Measurements from ENCODE around the gene FBXL7. TPM values are rescaled to one million over a fixed set of nuclear protein-coding genes. Genes with fewer than 3 reads are reported as not detected.

Gene FBXL7
- total and polyA plus RNA-seq, 4 experiments from 2014 or later, result not detected

DNA sequence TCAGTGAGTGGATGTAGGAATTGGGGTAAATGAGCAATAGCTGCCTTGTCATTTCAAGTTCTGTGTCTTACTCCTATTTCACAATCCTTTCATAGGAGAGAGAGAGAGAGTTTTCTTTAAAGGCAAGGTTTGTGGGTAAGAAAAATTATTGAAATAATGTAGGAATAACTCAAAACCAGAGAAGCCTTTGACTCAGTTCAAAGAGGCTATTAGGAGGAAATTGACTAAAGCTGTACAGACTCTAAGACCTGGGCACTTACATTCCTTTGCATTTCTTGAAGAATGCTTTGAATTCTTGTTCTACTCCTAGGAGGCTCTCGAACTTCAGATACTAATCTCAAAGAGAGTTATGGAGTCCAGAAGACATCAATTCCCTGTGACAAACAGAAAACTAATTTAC, 257.1 kb downstream of the FBXL7 start:
- Histone ChIP-seq H3K27ac (ENCODE audit: low read depth, low read length) (no peak overlapping the region), H3K27me3 (ENCODE audit: insufficient read depth, low read length) (no peaks in the 10 kb centered on the region), H3K4me3 (ENCODE audit: low read length in 2 of 2) (no peak overlapping the region), H3K36me3 (ENCODE audit: insufficient read depth, low read length) (no peaks in the 10 kb centered on the region), H3K4me1 (ENCODE audit: insufficient read depth, low read length) (no peaks in the 10 kb centered on the region), H3K9me3 (ENCODE audit: control insufficient read depth in 1 of 2, low read length in 2 of 2) (no peaks in the 10 kb centered on the region)
- CTCF ChIA-PET (ENCODE audit: partially characterized antibody), result no interaction called here
- Mint-ChIP-seq H3K36me3 (peaks cover 0 to 3% of the 10 kb centered on the region in 2 donors), H3K4me1 (no peaks in the 10 kb centered on the region), H3K27me3 (no peaks in the 10 kb centered on the region), H3K4me3 (no peak overlapping the region), H3K9me3 (peaks cover 0 to 7% (median 3%) of the 10 kb centered on the region in 8 donors), H3K27ac (no peak overlapping the region)
- no peak for DNase-seq
- POLR2A ChIA-PET (ENCODE audit: partially characterized antibody), result no interaction called here
- intact Hi-C loops (cut with micrococcal nuclease), result no loop called here

DNA sequence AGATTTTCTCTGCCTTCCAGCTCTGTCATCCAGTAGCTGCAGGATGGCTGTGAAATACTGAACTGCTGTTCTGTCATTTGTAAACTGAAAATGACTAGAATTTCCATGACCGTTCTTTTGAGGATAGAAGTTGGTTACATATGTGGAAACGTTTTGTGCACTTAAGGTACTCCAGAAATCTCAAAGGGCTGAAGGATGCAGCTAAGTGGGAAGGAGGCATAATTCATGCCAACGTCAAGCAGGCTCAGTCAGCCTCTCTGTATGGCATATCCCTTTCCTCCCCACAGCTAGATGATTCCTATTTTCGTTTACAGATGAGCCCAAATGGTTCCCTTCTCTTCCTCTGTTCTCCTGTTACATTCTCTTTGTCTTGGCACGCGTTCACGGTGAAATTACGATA, 257.6 kb downstream of the FBXL7 start:
- Histone ChIP-seq H3K4me1 (ENCODE audit: insufficient read depth, low read length) (no peaks in the 10 kb centered on the region), H3K27ac (ENCODE audit: low read depth, low read length) (no peak overlapping the region), H3K9me3 (ENCODE audit: control insufficient read depth in 1 of 2, low read length in 2 of 2) (no peaks in the 10 kb centered on the region), H3K27me3 (ENCODE audit: insufficient read depth, low read length) (no peaks in the 10 kb centered on the region), H3K4me3 (ENCODE audit: low read length in 2 of 2) (no peak overlapping the region), H3K36me3 (ENCODE audit: insufficient read depth, low read length) (no peaks in the 10 kb centered on the region)
- Mint-ChIP-seq H3K9me3 (peaks cover 0 to 7% (median 4%) of the 10 kb centered on the region in 8 donors), H3K27ac (no peak overlapping the region), H3K4me1 (no peaks in the 10 kb centered on the region), H3K27me3 (no peaks in the 10 kb centered on the region), H3K36me3 (peaks cover 0 to 3% of the 10 kb centered on the region in 2 donors), H3K4me3 (no peak overlapping the region)
- POLR2A ChIA-PET (ENCODE audit: partially characterized antibody), result no interaction called here
- no peak for DNase-seq
- intact Hi-C loops (cut with micrococcal nuclease), result no loop called here
- CTCF ChIA-PET (ENCODE audit: partially characterized antibody), result no interaction called here

DNA sequence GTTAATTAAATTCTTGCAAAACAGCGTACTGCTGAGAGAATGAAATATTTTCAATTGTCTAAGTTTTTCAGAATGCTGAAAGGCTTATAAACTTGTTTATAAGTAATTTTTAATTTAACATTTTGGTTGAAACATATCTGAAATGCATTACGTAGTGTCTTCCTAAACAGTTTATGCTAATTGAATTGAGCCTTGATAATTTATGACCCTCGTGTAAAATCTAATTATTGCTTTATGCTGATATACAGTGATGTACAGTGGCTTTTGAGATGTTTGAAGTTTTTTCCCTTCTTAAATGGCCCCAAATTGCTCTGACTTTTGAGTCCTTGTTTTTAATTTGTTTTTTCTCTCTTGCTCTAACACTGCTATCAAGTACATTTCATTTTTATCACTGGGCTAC, 262.7 kb downstream of the FBXL7 start:
- no peaks in the 10 kb centered on the region for H3K9me3 ChIP-seq (ENCODE audit: control insufficient read depth in 1 of 2, low read length in 2 of 2)
- Mint-ChIP-seq H3K4me3 (no peak overlapping the region), H3K4me1 (no peaks in the 10 kb centered on the region), H3K27ac (no peak overlapping the region), H3K9me3 (peaks cover 0 to 8% (median 3%) of the 10 kb centered on the region in 8 donors), H3K27me3 (no peaks in the 10 kb centered on the region), H3K36me3 (no peaks in the 10 kb centered on the region)
- no peak overlapping the region for H3K27ac ChIP-seq (ENCODE audit: low read depth, low read length)
- no peaks in the 10 kb centered on the region for H3K36me3 ChIP-seq (ENCODE audit: insufficient read depth, low read length)
- DNase-seq, result no peak
- H3K27me3 ChIP-seq (ENCODE audit: insufficient read depth, low read length), result no peaks in the 10 kb centered on the region
- POLR2A ChIA-PET (ENCODE audit: partially characterized antibody), result no interaction called here
- no peaks in the 10 kb centered on the region for H3K4me1 ChIP-seq (ENCODE audit: insufficient read depth, low read length)
- no peak overlapping the region for H3K4me3 ChIP-seq (ENCODE audit: low read length in 2 of 2)
- CTCF ChIA-PET (ENCODE audit: partially characterized antibody), result no interaction called here
- intact Hi-C loops (cut with micrococcal nuclease), result no loop called here

DNA sequence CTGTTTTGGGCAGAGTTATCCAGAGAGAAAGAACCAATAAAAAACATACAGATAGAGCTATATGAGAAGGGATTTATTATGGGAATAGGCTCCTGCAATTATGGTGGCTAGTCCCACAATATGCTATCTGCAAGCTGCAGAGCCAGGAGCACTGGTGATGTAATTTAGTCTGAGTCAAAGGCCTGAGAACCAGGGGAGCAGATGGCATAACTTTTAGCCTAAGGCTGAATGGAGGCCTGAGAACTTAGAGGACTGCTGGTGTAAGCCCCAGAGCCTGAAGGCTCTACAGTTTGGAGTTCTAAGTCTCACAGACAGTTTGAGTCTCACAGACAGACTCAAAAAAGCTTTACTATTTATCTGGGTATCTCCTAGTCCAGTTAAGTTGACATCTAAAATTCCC, 263.8 kb downstream of the FBXL7 start:
- CTCF ChIA-PET (ENCODE audit: partially characterized antibody), result interaction anchor here (1.1 kb wide), 1 partner anchor 14 kb away, joined by 3 read pairs; no protein-coding TSS in a partner anchor
- no peak overlapping the region for H3K4me3 Mint-ChIP-seq
- POLR2A ChIA-PET (ENCODE audit: partially characterized antibody), result no interaction called here
- H3K36me3 Mint-ChIP-seq, result no peaks in the 10 kb centered on the region
- intact Hi-C loops (cut with micrococcal nuclease), result no loop called here
- Histone ChIP-seq H3K27ac (ENCODE audit: low read depth, low read length) (no peak overlapping the region), H3K4me3 (ENCODE audit: low read length in 2 of 2) (no peak overlapping the region), H3K9me3 (ENCODE audit: control insufficient read depth in 1 of 2, low read length in 2 of 2) (no peaks in the 10 kb centered on the region), H3K4me1 (ENCODE audit: insufficient read depth, low read length) (no peaks in the 10 kb centered on the region), H3K27me3 (ENCODE audit: insufficient read depth, low read length) (no peaks in the 10 kb centered on the region), H3K36me3 (ENCODE audit: insufficient read depth, low read length) (no peaks in the 10 kb centered on the region)
- H3K9me3 Mint-ChIP-seq, result peaks cover 0 to 6% (median 4%) of the 10 kb centered on the region in 8 donors
- DNase-seq, result no peak
- no peaks in the 10 kb centered on the region for H3K4me1 Mint-ChIP-seq
- H3K27me3 Mint-ChIP-seq, result no peaks in the 10 kb centered on the region
- no peak overlapping the region for H3K27ac Mint-ChIP-seq

DNA sequence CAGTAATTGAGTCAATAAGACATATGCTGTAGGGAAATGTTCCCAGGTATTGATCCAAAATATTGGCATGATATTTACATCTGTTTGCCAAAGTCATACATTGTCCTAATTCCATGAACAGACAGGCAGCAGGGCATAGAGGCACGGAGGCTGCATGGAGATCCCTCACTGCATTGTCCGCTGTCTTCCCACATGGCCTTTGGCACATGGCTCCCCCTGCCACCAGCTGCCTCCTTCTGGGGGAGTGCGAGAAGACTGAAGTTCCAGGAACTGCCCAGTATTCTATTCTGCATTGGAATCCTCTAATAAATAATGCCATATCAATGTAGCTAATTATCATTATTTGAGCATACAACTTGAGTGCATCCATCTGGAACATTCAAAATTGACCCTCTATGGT, 269.0 kb downstream of the FBXL7 start:
- ChIA-PET POLR2A (ENCODE audit: partially characterized antibody) (no interaction called here), CTCF (ENCODE audit: partially characterized antibody) (no interaction called here)
- Histone ChIP-seq H3K36me3 (ENCODE audit: insufficient read depth, low read length) (no peaks in the 10 kb centered on the region), H3K4me1 (ENCODE audit: insufficient read depth, low read length) (no peaks in the 10 kb centered on the region), H3K27ac (ENCODE audit: low read depth, low read length) (no peak overlapping the region), H3K9me3 (ENCODE audit: control insufficient read depth in 1 of 2, low read length in 2 of 2) (no peaks in the 10 kb centered on the region), H3K27me3 (ENCODE audit: insufficient read depth, low read length) (no peaks in the 10 kb centered on the region), H3K4me3 (ENCODE audit: low read length in 2 of 2) (no peak overlapping the region)
- H3K27me3 Mint-ChIP-seq, result no peaks in the 10 kb centered on the region
- intact Hi-C loops (cut with micrococcal nuclease), result no loop called here
- H3K27ac Mint-ChIP-seq, result no peak overlapping the region
- no peak overlapping the region for H3K4me3 Mint-ChIP-seq
- no peaks in the 10 kb centered on the region for H3K36me3 Mint-ChIP-seq
- H3K4me1 Mint-ChIP-seq, result no peaks in the 10 kb centered on the region
- DNase-seq, result no peak
- peaks cover 0 to 5% (median 2%) of the 10 kb centered on the region in 8 donors for H3K9me3 Mint-ChIP-seq

DNA sequence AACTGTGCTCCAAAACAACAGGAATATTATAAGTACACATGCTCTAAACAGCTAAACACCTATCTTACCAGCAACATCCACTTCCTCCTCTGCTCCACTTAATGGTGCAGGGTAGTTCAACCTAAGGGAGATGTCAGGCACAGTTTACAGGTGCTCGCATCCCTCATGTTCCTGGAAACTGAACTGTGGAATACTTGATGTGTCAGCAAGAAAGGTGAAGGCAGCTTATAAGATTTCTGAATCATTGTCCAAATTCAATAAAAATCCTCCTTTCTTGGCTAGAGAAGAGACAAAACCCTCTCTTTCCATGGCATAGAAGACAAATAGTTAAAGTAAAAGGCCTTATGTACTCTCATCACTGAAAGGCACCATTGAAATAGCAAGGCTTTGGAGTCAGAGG, 272.2 kb downstream of the FBXL7 start:
- H3K27me3 ChIP-seq (ENCODE audit: insufficient read depth, low read length), result no peaks in the 10 kb centered on the region
- H3K27ac ChIP-seq (ENCODE audit: low read depth, low read length), result no peak overlapping the region
- H3K27me3 Mint-ChIP-seq, result no peaks in the 10 kb centered on the region
- DNase-seq, result no peak
- H3K36me3 Mint-ChIP-seq, result no peaks in the 10 kb centered on the region
- ChIA-PET POLR2A (ENCODE audit: partially characterized antibody) (no interaction called here), CTCF (ENCODE audit: partially characterized antibody) (no interaction called here)
- no peaks in the 10 kb centered on the region for H3K9me3 ChIP-seq (ENCODE audit: control insufficient read depth in 1 of 2, low read length in 2 of 2)
- H3K36me3 ChIP-seq (ENCODE audit: insufficient read depth, low read length), result no peaks in the 10 kb centered on the region
- no peak overlapping the region for H3K4me3 Mint-ChIP-seq
- peaks cover 0 to 5% (median 2%) of the 10 kb centered on the region in 8 donors for H3K9me3 Mint-ChIP-seq
- H3K27ac Mint-ChIP-seq, result no peak overlapping the region
- no peaks in the 10 kb centered on the region for H3K4me1 Mint-ChIP-seq
- H3K4me1 ChIP-seq (ENCODE audit: insufficient read depth, low read length), result no peaks in the 10 kb centered on the region
- intact Hi-C loops (cut with micrococcal nuclease), result no loop called here
- no peak overlapping the region for H3K4me3 ChIP-seq (ENCODE audit: low read length in 2 of 2)

DNA sequence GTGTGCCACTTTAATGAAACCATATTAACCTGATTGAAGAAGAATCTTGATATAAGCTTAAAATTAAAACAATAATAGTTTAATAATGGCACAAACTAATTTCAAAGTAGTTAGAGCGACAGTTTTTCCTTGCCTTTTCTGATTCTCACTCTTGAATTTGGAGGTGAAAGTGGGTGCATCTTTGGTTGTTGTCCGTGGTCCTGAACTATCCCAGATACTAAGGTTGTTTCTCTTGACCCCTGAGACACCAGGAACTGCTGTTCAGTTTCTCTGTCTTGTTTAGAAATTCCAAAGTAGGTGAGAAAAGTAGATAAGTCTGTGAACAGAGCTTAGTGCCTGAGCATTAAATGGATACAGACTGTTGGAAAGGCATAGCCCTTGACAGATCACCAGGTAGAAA, 274.7 kb downstream of the FBXL7 start:
- no peaks in the 10 kb centered on the region for H3K36me3 Mint-ChIP-seq
- H3K9me3 Mint-ChIP-seq, result peaks cover 0 to 5% (median 2%) of the 10 kb centered on the region in 8 donors
- no peaks in the 10 kb centered on the region for H3K36me3 ChIP-seq (ENCODE audit: insufficient read depth, low read length)
- H3K4me3 ChIP-seq (ENCODE audit: low read length in 2 of 2), result no peak overlapping the region
- no peaks in the 10 kb centered on the region for H3K27me3 Mint-ChIP-seq
- ChIA-PET CTCF (ENCODE audit: partially characterized antibody) (no interaction called here), POLR2A (ENCODE audit: partially characterized antibody) (no interaction called here)
- H3K9me3 ChIP-seq (ENCODE audit: control insufficient read depth in 1 of 2, low read length in 2 of 2), result no peaks in the 10 kb centered on the region
- no peaks in the 10 kb centered on the region for H3K4me1 Mint-ChIP-seq
- H3K27me3 ChIP-seq (ENCODE audit: insufficient read depth, low read length), result no peaks in the 10 kb centered on the region
- no peaks in the 10 kb centered on the region for H3K4me1 ChIP-seq (ENCODE audit: insufficient read depth, low read length)
- intact Hi-C loops (cut with micrococcal nuclease), result no loop called here
- H3K27ac ChIP-seq (ENCODE audit: low read depth, low read length), result no peak overlapping the region
- no peak overlapping the region for H3K4me3 Mint-ChIP-seq
- no peak for DNase-seq
- H3K27ac Mint-ChIP-seq, result no peak overlapping the region

DNA sequence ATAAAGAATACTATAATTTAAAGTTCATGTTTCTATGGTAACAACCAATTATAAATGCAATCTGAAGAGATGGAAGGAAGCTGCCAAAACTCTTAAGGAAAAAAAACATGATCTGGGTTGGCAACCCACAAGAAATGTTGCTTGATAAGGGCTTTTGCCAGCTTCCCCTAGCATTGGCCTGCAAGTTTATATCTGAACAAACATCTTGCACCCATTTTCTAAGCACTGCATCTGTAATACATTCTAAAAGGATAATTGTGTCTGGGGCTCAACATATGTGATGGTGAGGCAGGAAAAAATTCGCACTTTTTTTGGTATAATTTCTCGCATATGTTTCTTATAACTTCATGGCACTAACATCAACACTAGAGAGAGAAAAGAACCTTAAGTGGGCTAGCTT, 276.4 kb downstream of the FBXL7 start:
- H3K27me3 Mint-ChIP-seq, result no peaks in the 10 kb centered on the region
- intact Hi-C loops (cut with micrococcal nuclease), result no loop called here
- CTCF ChIA-PET (ENCODE audit: partially characterized antibody), result no interaction called here

More for the DNA sequence above, 276.4 kb downstream of the FBXL7 start:
- no peak overlapping the region for H3K27ac ChIP-seq (ENCODE audit: low read depth, low read length)
- Mint-ChIP-seq H3K4me1 (no peaks in the 10 kb centered on the region), H3K4me3 (no peak overlapping the region), H3K36me3 (no peaks in the 10 kb centered on the region), H3K27ac (no peak overlapping the region), H3K9me3 (peaks cover 0 to 6% (median 3%) of the 10 kb centered on the region in 8 donors)
- H3K36me3 ChIP-seq (ENCODE audit: insufficient read depth, low read length), result no peaks in the 10 kb centered on the region
- H3K4me1 ChIP-seq (ENCODE audit: insufficient read depth, low read length), result no peaks in the 10 kb centered on the region
- POLR2A ChIA-PET (ENCODE audit: partially characterized antibody), result no interaction called here
- H3K9me3 ChIP-seq (ENCODE audit: control insufficient read depth in 1 of 2, low read length in 2 of 2), result no peaks in the 10 kb centered on the region
- H3K4me3 ChIP-seq (ENCODE audit: low read length in 2 of 2), result no peak overlapping the region
- DNase-seq, result no peak
- no peaks in the 10 kb centered on the region for H3K27me3 ChIP-seq (ENCODE audit: insufficient read depth, low read length)
